DND-41 (cell line): Measurements from ENCODE around the gene PDF.

Experiments used
- ATAC-seq: fragments of 200-7000 bp; cut with Tn5 transposase; 3 replicates; pipeline ENCODE4 v1.9.1; 2021; ENCODE audit warnings: low read depth; ENCODE audit not compliant: insufficient read depth
- DNase-seq: peaks from one replicate; pipeline ENCODE4 v3.0.0-alpha.2; 2020
- H2AFZ ChIP-seq: 2 replicates; pipeline ENCODE4 v1.6.0; 2012; ENCODE audit warnings: low read depth, low read length
- H3K27ac ChIP-seq: 2 replicates; pipeline ENCODE4 v1.5.1; 2012; ENCODE audit warnings: low read length, inconsistent platforms
- H3K27me3 ChIP-seq: fragments of 200-600 bp; sonication (generic); 2 replicates; pipeline ENCODE4 v1.6.0; 2012; ENCODE audit warnings: low read length, mild to moderate bottlenecking, inconsistent platforms; ENCODE audit not compliant: insufficient read depth, poor library complexity
- H3K36me3 ChIP-seq: 2 replicates; pipeline ENCODE4 v1.5.1; 2012; ENCODE audit warnings: low read length, inconsistent platforms; ENCODE audit not compliant: insufficient read depth
- H3K4me1 ChIP-seq: 2 replicates; pipeline ENCODE4 v1.5.1; 2012; ENCODE audit warnings: mild to moderate bottlenecking, low read length; ENCODE audit not compliant: insufficient read depth
- H3K4me2 ChIP-seq: 2 replicates; pipeline ENCODE4 v1.6.0; 2012; ENCODE audit warnings: mild to moderate bottlenecking, moderate library complexity, low read length, inconsistent platforms; ENCODE audit not compliant: insufficient read depth
- H3K4me3 ChIP-seq, 2 experiments: fragments of 200-600 bp in 1 of 2; shearing (Covaris generic) in 1 of 2; 2 replicates each; pipeline ENCODE4 v1.5.1; 2012 to 2016; ENCODE audit warnings: inconsistent platforms in 2 of 2, low read length in 2 of 2, mild to moderate bottlenecking in 2 of 2, low read depth in 1 of 2, moderate library complexity in 1 of 2
- H3K79me2 ChIP-seq: 2 replicates; pipeline ENCODE4 v1.6.0; 2012; ENCODE audit warnings: low read length, inconsistent platforms; ENCODE audit not compliant: insufficient read depth
- H3K9ac ChIP-seq: 2 replicates; pipeline ENCODE4 v1.6.0; 2012; ENCODE audit warnings: low read depth, mild to moderate bottlenecking, inconsistent platforms, low read length, moderate library complexity
- H3K9me3 ChIP-seq: 2 replicates; pipeline ENCODE4 v1.5.1; 2012; ENCODE audit warnings: low read length, moderate library complexity, mild to moderate bottlenecking, inconsistent platforms; ENCODE audit not compliant: insufficient read depth, severe bottlenecking
- H4K20me1 ChIP-seq: 2 replicates; pipeline ENCODE4 v1.6.0; 2012; ENCODE audit warnings: low read length; ENCODE audit not compliant: insufficient read depth
- EZH2 ChIP-seq: IDR thresholded peaks from 3 replicates; pipeline ENCODE4 v1.6.1; 2012; ENCODE audit warnings: borderline replicate concordance, low read depth, mild to moderate bottlenecking, moderate library complexity, low read length, inconsistent platforms; ENCODE audit not compliant: severe bottlenecking
- TF ChIP-seq, protein P1 (sequence below): IDR thresholded peaks from 2 replicates; pipeline ENCODE4 v1.5.1; 2012; ENCODE audit warnings: borderline replicate concordance, low read length, moderate library complexity, mild to moderate bottlenecking; ENCODE audit not compliant: poor library complexity, severe bottlenecking; ENCODE audit errors: extremely low read depth

Gene PDF

DNA sequence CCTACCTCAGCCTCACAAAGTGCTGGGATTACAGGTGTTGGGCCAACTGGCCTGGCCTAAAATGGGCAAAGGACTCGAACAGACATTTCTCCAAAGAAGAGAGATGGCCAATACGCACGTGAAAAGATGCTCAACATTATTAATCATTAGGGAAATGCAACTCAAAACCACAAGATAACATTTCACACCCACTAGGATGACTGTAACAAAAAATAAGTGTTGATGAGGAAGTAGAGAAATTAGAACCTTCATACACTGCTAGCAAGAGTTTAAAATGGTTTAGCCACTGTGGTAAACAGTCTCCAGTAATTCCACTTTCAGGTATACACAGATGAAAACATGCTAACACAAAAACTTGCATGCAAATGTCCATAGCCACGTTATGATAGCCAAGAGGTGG, 15.5 kb upstream of the PDF start:
- Histone ChIP-seq H2AFZ (no peak overlapping the region), H3K27me3 (no peaks in the 10 kb centered on the region), H3K36me3 (peaks cover 37% of the 10 kb centered on the region), H3K27ac (no peak overlapping the region), H3K9ac (no peak overlapping the region), H3K79me2 (peaks cover 21% of the 10 kb centered on the region), H3K4me2 (no peak overlapping the region), H3K9me3 (no peaks in the 10 kb centered on the region), H3K4me3 (no peak overlapping the region), H4K20me1 (no peaks in the 10 kb centered on the region; the same call in 1 of the 2 replicates), H3K4me1 (peaks cover 15% of the 10 kb centered on the region)
- TF ChIP-seq, protein P1, sequence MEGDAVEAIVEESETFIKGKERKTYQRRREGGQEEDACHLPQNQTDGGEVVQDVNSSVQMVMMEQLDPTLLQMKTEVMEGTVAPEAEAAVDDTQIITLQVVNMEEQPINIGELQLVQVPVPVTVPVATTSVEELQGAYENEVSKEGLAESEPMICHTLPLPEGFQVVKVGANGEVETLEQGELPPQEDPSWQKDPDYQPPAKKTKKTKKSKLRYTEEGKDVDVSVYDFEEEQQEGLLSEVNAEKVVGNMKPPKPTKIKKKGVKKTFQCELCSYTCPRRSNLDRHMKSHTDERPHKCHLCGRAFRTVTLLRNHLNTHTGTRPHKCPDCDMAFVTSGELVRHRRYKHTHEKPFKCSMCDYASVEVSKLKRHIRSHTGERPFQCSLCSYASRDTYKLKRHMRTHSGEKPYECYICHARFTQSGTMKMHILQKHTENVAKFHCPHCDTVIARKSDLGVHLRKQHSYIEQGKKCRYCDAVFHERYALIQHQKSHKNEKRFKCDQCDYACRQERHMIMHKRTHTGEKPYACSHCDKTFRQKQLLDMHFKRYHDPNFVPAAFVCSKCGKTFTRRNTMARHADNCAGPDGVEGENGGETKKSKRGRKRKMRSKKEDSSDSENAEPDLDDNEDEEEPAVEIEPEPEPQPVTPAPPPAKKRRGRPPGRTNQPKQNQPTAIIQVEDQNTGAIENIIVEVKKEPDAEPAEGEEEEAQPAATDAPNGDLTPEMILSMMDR, result no peak
- no peak for TF ChIP-seq EZH2
- ATAC-seq (no peak), DNase-seq (no peak)

DNA sequence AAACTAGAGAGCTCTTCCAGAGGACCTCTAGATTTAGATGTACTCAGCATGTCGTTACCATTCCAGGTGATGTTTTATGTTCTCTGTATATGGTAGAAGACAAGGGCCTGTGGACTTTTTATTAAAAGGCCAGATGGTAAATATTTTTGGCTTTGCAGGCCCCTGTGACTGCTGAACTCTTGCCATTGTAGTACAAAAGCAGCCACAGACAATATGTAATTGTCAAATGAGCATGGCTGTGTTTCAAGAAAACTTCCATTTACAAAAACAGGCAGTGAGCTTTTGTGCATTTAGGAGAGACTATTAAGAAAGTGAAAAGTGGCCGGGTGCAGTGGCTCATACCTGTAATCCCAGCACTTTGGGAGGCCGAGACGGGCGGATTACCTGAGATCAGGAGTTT, 13.8 kb upstream of the PDF start:
- no peak for DNase-seq
- no peak overlapping the region for H2AFZ ChIP-seq
- H3K9me3 ChIP-seq, result no peaks in the 10 kb centered on the region
- H3K27ac ChIP-seq, result no peak overlapping the region
- H3K9ac ChIP-seq, result no peak overlapping the region
- no peak overlapping the region for H3K4me2 ChIP-seq
- peaks cover 38% of the 10 kb centered on the region for H3K36me3 ChIP-seq
- no peak overlapping the region for H3K4me3 ChIP-seq
- TF ChIP-seq, protein P1, result no peak
- no peak for TF ChIP-seq EZH2
- H4K20me1 ChIP-seq, result no peaks in the 10 kb centered on the region; the same call in 1 of the 2 replicates
- no peaks in the 10 kb centered on the region for H3K27me3 ChIP-seq
- peaks cover 24% of the 10 kb centered on the region for H3K4me1 ChIP-seq
- peaks cover 38% of the 10 kb centered on the region for H3K79me2 ChIP-seq
- ATAC-seq, result no peak

DNA sequence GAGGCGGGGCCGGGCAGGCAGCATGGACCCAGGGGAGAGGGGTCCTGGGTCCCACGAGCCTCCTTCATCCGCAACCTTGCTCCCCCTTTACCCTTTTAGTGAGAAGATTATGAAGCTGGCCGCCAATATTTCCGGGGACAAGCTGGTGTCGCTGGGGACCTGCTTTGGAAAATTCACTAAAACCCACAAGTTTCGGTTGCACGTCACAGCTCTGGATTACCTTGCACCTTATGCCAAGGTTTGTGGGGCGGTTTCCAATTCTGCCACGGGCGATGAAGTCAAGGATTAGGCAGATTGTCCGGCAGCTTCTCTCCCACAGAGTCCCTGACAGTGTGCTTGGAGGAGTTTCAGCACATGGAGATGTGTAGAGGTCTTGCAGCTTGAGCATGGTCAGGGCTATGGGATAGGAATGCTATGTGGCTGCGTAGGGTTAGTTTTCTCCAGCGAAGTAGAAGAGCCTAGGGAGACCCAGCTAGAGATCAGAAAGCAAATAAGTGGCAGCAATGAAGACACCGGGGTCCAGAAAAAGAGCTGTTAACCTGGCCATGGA, 9.8 kb upstream of the PDF start:
- Histone ChIP-seq H4K20me1 (no peaks in the 10 kb centered on the region; the same call in 1 of the 2 replicates), H3K4me1 (peaks cover 42% of the 10 kb centered on the region), H3K9me3 (no peaks in the 10 kb centered on the region), H3K4me2 (peak overlapping the region; percentile 96), H2AFZ (peak overlapping the region; percentile 86), H3K27me3 (no peaks in the 10 kb centered on the region), H3K9ac (peak overlapping the region; percentile 86), H3K36me3 (peaks cover 53% of the 10 kb centered on the region), H3K79me2 (peaks cover 62% of the 10 kb centered on the region), H3K27ac (peak overlapping the region; percentile 85), H3K4me3 (peak overlapping the region; percentile 76 to 86)
- no peak for ATAC-seq
- TF ChIP-seq EZH2, result no peak
- TF ChIP-seq, protein P1, result no peak
- no peak for DNase-seq
